HG03135 (cell line): ENCODE results near the gene XPNPEP1.

ENCODE experiments used
- ATAC-seq: cut with Tn5 transposase; IDR thresholded peaks from one replicate; pipeline ENCODE4 v1.9.1; 2021; ENCODE audit warnings: mild to moderate bottlenecking, moderate library complexity; ENCODE audit not compliant: unreplicated experiment

Gene XPNPEP1

GRCh38 chr10:109895095-109895818 lies 28.1 kb downstream of the XPNPEP1 start:
- no peak for ATAC-seq

- no peak for ATAC-seq
Observed at GRCh38 chr10:109894516-109894915, 28.8 kb downstream of the XPNPEP1 start.

GRCh38 chr10:109893386-109893785 lies 29.9 kb downstream of the XPNPEP1 start:
- ATAC-seq: no peak

GRCh38 chr10:109892931-109893330 lies 30.4 kb downstream of the XPNPEP1 start:
- no peak for ATAC-seq

- ATAC-seq: no peak
Observed at GRCh38 chr10:109892117-109892516, 31.2 kb downstream of the XPNPEP1 start.

GRCh38 chr10:109891105-109891504 lies 32.2 kb downstream of the XPNPEP1 start:
- no peak for ATAC-seq

GRCh38 chr10:109889867-109890266 lies 33.4 kb downstream of the XPNPEP1 start:
- no peak for ATAC-seq

GRCh38 chr10:109887776-109888175 lies 35.5 kb downstream of the XPNPEP1 start:
- ATAC-seq: no peak

GRCh38 chr10:109887243-109887642 lies 36.1 kb downstream of the XPNPEP1 start:
- no peak for ATAC-seq

- no peak for ATAC-seq
Observed at GRCh38 chr10:109886781-109887140, 36.5 kb downstream of the XPNPEP1 start.

GRCh38 chr10:109886037-109886780 lies 37.1 kb downstream of the XPNPEP1 start:
- ATAC-seq: no peak

- ATAC-seq: peak; percentile 60
Observed at GRCh38 chr10:109883859-109884771, 39.2 kb downstream of the XPNPEP1 start.

GRCh38 chr10:109882251-109883057 lies 40.9 kb downstream of the XPNPEP1 start:
- no peak for ATAC-seq

- ATAC-seq: no peak
Observed at GRCh38 chr10:109881769-109882057, 41.6 kb downstream of the XPNPEP1 start.

- ATAC-seq: peak; percentile 52
Observed at GRCh38 chr10:109880886-109881768, 42.2 kb downstream of the XPNPEP1 start.

- ATAC-seq: no peak
Observed at GRCh38 chr10:109877546-109877945, 45.8 kb downstream of the XPNPEP1 start.

GRCh38 chr10:109875828-109876821 lies 47.2 kb downstream of the XPNPEP1 start:
- no peak for ATAC-seq

- ATAC-seq: no peak
Observed at GRCh38 chr10:109875151-109875568, 48.2 kb downstream of the XPNPEP1 start.

- no peak for ATAC-seq
Observed at GRCh38 chr10:109871476-109871875, 51.8 kb downstream of the XPNPEP1 start.
